Stimulated activated CD8-positive, alpha-beta memory T cell treated with anti-CD3 and anti-CD28 coated beads, Interleukin-15, amount 100 ng/mL, for 1 hour (primary cell): ENCODE data around the gene GDNF.

ENCODE experiments used
- DNase-seq: peaks from one replicate; pipeline ENCODE4 v3.0.0-alpha.2; 2020; ENCODE audit warnings: low read depth

Gene GDNF

GRCh38 chr5:37777432-37778130 is 62.3 kb downstream of the GDNF start:
- no peak for DNase-seq

- DNase-seq: no peak
Measured at GRCh38 chr5:37776826-37777225, 63.0 kb downstream of the GDNF start.

GRCh38 chr5:37774912-37775483 is 64.8 kb downstream of the GDNF start:
- no peak for DNase-seq

- DNase-seq: no peak
Measured at GRCh38 chr5:37773809-37774208, 66.0 kb downstream of the GDNF start.

- DNase-seq: no peak
Measured at GRCh38 chr5:37772255-37772654, 67.6 kb downstream of the GDNF start.

- DNase-seq: no peak
Measured at GRCh38 chr5:37771731-37772130, 68.1 kb downstream of the GDNF start.

GRCh38 chr5:37771203-37771611 is 68.6 kb downstream of the GDNF start:
- DNase-seq: no peak

DNA sequence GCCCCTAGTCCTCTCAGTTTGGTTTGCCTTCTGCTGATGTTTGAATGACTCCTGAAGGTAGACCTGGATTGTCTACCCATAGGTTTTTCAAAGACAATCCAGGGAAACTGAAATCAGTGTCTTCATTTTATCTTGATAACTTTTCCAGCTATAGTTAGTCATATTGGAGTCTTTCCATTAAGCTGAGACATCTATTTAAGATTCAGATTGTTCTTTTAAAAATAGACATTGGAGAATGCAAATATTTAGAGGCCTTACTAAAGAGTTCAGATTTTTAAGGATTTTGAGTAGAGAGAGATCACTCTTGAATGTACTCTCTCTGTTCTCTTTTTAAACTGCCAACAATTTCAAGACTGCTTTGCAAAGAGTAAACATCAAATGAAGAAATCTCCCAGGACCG is 69.1 kb downstream of the GDNF start:
- DNase-seq: no peak

- DNase-seq: no peak
Measured at GRCh38 chr5:37769840-37770239, 70.0 kb downstream of the GDNF start.

DNA sequence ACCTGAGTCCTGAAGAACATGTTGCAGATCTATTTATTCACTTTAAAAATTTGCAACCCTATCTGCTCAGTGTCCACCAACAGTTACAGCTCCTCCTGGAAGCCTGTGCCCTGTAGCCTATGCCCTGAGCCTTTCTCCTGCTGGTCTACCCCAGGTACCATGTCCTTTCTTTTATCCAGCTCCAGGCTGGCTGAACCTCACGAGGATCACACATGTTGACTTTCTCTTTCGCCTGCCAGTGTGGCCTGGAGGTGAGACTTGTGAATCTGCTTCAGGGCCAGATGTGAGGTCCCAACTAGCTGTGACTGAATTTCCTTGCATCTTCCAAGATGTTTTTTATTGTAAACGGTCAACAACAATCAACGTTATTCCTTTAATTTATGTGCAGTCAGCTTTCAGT is 70.7 kb downstream of the GDNF start:
- DNase-seq: no peak

DNA sequence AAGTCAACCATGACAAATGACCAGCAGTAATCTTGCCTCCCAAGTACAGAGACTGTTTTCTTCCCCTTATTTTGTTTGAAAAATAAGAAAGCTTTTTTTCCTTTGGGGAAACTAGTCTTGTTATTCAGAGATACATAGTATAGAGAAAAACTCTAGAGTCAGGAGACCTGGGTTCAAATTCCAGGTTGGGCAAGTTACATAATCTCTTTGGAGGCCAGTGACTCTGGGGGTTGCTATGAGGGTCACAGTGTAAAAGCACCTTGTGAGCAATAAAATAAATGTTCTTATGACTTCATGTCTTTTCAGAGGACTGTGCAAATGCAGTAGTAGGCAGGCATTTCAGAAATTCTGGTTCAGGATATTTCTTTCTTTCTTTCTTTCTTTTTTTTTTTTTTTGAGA is 71.5 kb downstream of the GDNF start:
- no peak for DNase-seq

DNA sequence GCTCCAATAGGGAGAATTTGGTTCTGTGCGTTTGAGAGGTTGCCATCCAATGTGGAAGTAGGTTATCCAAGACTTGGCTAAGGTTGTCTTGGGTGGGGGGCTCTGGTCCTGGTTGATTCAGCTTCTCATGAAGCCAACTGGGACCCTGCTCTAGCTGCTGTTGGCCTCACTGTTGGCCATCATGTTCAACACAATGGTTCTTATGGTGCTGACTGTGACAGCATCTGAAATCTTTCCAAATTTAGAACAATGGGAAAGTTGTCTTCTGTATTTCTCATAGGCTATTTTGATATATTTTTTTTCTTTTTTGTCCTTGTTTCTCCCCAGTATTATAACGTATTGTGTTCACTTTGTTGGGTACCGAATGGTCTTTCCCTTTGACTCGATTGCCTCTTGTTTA is 71.9 kb downstream of the GDNF start:
- DNase-seq: no peak

GRCh38 chr5:37767251-37767650 is 72.6 kb downstream of the GDNF start:
- DNase-seq: no peak
